Astrocyte (in vitro differentiated cells and primary cell): Measurements from ENCODE around the gene NOBOX. TPM values are rescaled to one million over a fixed set of nuclear protein-coding genes. Genes with fewer than 3 reads are reported as not detected.

ENCODE experiments used
- DNase-seq: peaks from one replicate; pipeline ENCODE4 v3.0.0-alpha.2; 2010; ENCODE audit warnings: low read depth
- FAIRE-seq: peaks from 2 replicates; lab custom pipeline; 2011; peaks lifted over from hg19 to GRCh38; lab: Jason Lieb, UNC
- H2AFZ ChIP-seq: 2 replicates; pipeline ENCODE4 v1.6.0; 2012; ENCODE audit warnings: low read depth, low read length, inconsistent platforms
- H3K27ac ChIP-seq: 2 replicates; pipeline ENCODE4 v1.5.1; 2011; ENCODE audit warnings: low read depth, low read length, inconsistent platforms
- H3K27me3 ChIP-seq: 2 replicates; pipeline ENCODE4 v1.6.0; 2011; ENCODE audit warnings: low read length, inconsistent platforms; ENCODE audit not compliant: insufficient read depth
- H3K36me3 ChIP-seq: 2 replicates; pipeline ENCODE4 v1.5.1; 2011; ENCODE audit warnings: low read length, inconsistent platforms; ENCODE audit not compliant: insufficient read depth
- H3K4me1 ChIP-seq: 2 replicates; pipeline ENCODE4 v1.5.1; 2011; ENCODE audit warnings: low read length, inconsistent platforms; ENCODE audit not compliant: insufficient read depth
- H3K4me2 ChIP-seq: 2 replicates; pipeline ENCODE4 v1.6.0; 2012; ENCODE audit warnings: low read length, inconsistent platforms
- H3K4me3 ChIP-seq: 2 replicates; pipeline ENCODE4 v1.5.1; 2011; ENCODE audit warnings: low read depth, mild to moderate bottlenecking, low read length, inconsistent platforms; ENCODE audit not compliant: insufficient read depth
- H3K79me2 ChIP-seq: 2 replicates; pipeline ENCODE4 v1.6.0; 2012; ENCODE audit warnings: mild to moderate bottlenecking, low read length, inconsistent platforms; ENCODE audit not compliant: insufficient read depth
- H3K9ac ChIP-seq: 2 replicates; pipeline ENCODE4 v1.6.0; 2012; ENCODE audit warnings: mild to moderate bottlenecking, low read length, inconsistent platforms
- H3K9me3 ChIP-seq: 2 replicates; pipeline ENCODE4 v1.5.1; 2012; ENCODE audit warnings: low read depth, mild to moderate bottlenecking, low read length, inconsistent platforms; ENCODE audit not compliant: insufficient read depth
- H4K20me1 ChIP-seq: 2 replicates; pipeline ENCODE4 v1.6.0; 2012; ENCODE audit warnings: low read length, inconsistent platforms; ENCODE audit not compliant: insufficient read depth
- H3K27ac Mint-ChIP-seq: one replicate; pipeline ENCODE4 v1.8.0; 2021; ENCODE audit warnings: mild to moderate bottlenecking, mixed read lengths; ENCODE audit not compliant: unreplicated experiment
- H3K27me3 Mint-ChIP-seq: one replicate; pipeline ENCODE4 v1.8.0; 2021; ENCODE audit warnings: low read depth, mixed read lengths; ENCODE audit not compliant: unreplicated experiment
- H3K36me3 Mint-ChIP-seq: one replicate; pipeline ENCODE4 v1.8.0; 2021; ENCODE audit warnings: low read depth, mixed read lengths; ENCODE audit not compliant: unreplicated experiment
- H3K4me1 Mint-ChIP-seq: one replicate; pipeline ENCODE4 v1.8.0; 2021; ENCODE audit warnings: low read depth, mixed read lengths; ENCODE audit not compliant: unreplicated experiment
- H3K4me3 Mint-ChIP-seq: one replicate; pipeline ENCODE4 v1.8.0; 2021; ENCODE audit warnings: mild to moderate bottlenecking, moderate library complexity, mixed read lengths; ENCODE audit not compliant: unreplicated experiment
- H3K9me3 Mint-ChIP-seq: one replicate; pipeline ENCODE4 v1.8.0; 2021; ENCODE audit warnings: mild to moderate bottlenecking, mixed read lengths; ENCODE audit not compliant: unreplicated experiment
- EZH2 ChIP-seq: IDR thresholded peaks from 2 replicates; pipeline ENCODE4 v1.6.1; 2012; ENCODE audit warnings: mild to moderate bottlenecking, low read length, inconsistent platforms; ENCODE audit not compliant: insufficient read depth
- total RNA-seq: library from RNA; stranded (reverse); gene quantifications from 2 replicates; pipeline ENCODE4 v1.2.1, GENCODE V29; 2021
- TF ChIP-seq, protein P1 (sequence below): IDR thresholded peaks from 2 replicates; pipeline ENCODE4 v1.5.1; 2011; ENCODE audit warnings: low read depth, mild to moderate bottlenecking, inconsistent platforms, low read length, moderate library complexity; ENCODE audit not compliant: insufficient read depth

Gene NOBOX
- total RNA-seq, 1 donor from 2014 or later: not detected

DNA sequence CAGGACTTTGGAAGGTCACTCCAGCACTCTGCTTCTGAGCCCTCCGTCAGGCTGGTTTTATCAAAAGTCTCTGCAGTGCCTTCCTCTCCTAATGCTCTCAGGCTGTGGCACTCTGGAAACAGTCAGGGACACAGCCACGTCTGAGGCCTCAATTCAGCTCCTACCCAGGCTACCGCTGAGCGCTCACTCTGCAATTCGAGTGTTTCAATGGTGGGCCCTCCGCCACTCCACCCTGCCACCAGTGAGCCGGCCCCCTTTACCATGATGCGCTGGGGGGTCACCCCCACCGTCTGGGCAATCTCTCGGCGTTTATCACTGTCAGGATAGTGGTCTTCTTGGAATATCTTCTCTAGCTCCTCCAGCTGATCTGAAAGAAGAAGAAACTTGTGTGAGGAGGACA is 3.5 kb downstream of the NOBOX start:
- Histone ChIP-seq H4K20me1 (no peaks in the 10 kb centered on the region), H3K9ac (no peak overlapping the region), H3K27me3 (peaks cover 2% of the 10 kb centered on the region), H3K4me1 (no peaks in the 10 kb centered on the region), H3K9me3 (no peaks in the 10 kb centered on the region), H2AFZ (no peak overlapping the region), H3K4me3 (no peak overlapping the region), H3K4me2 (no peak overlapping the region), H3K27ac (no peak overlapping the region), H3K36me3 (no peaks in the 10 kb centered on the region), H3K79me2 (no peaks in the 10 kb centered on the region)
- no peak overlapping the region for H3K4me3 Mint-ChIP-seq
- H3K4me1 Mint-ChIP-seq: no peaks in the 10 kb centered on the region
- TF ChIP-seq EZH2: no peak
- TF ChIP-seq, protein P1, sequence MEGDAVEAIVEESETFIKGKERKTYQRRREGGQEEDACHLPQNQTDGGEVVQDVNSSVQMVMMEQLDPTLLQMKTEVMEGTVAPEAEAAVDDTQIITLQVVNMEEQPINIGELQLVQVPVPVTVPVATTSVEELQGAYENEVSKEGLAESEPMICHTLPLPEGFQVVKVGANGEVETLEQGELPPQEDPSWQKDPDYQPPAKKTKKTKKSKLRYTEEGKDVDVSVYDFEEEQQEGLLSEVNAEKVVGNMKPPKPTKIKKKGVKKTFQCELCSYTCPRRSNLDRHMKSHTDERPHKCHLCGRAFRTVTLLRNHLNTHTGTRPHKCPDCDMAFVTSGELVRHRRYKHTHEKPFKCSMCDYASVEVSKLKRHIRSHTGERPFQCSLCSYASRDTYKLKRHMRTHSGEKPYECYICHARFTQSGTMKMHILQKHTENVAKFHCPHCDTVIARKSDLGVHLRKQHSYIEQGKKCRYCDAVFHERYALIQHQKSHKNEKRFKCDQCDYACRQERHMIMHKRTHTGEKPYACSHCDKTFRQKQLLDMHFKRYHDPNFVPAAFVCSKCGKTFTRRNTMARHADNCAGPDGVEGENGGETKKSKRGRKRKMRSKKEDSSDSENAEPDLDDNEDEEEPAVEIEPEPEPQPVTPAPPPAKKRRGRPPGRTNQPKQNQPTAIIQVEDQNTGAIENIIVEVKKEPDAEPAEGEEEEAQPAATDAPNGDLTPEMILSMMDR: no peak
- H3K9me3 Mint-ChIP-seq: no peaks in the 10 kb centered on the region
- H3K36me3 Mint-ChIP-seq: no peaks in the 10 kb centered on the region
- DNase-seq (no peak), FAIRE-seq (no peak)
- H3K27ac Mint-ChIP-seq: no peak overlapping the region
- peaks cover 36% of the 10 kb centered on the region for H3K27me3 Mint-ChIP-seq

DNA sequence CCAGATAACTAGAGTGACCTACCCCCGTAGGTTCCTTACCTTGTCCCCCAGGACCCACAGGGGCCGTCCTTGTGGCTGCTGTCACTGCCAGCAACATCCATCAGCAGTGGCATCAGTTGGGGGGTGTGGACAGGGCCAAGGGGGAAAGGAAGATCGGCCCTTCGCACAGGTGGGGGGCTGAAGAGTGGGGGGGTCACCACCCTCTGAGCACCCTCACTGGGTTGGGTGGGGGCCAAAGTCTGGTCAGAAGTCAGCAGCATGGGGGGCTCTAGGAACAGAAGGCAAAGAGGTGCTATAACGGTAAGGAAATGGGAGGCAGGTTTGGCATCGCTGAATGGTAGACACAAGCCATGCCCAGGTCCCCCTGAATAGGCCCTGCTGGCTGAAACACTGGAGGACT is 4.6 kb downstream of the NOBOX start:
- H3K4me1 Mint-ChIP-seq: no peaks in the 10 kb centered on the region
- Histone ChIP-seq H3K79me2 (no peaks in the 10 kb centered on the region), H3K27me3 (peaks cover 2% of the 10 kb centered on the region)

DNA sequence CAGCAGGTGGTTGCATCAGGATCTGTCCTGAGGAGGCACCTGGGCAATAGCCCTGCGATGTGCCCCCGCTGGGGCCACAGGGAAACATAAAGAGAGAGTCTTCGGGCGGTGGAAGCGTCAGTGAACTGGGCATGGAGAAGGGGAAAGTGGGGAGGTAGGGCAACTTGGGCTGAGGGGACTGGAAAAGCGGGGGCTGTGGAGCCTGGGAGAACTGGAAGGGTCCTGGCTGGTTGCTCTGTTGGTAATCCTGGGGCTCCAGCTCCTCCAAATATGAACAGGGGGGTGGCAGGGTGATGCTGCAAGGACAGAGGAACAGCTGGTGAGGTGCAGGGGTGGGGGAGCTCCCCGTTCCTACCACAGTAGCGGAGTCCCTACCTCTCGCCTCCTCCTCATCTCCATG is 5.2 kb downstream of the NOBOX start:
- H3K9me3 Mint-ChIP-seq: no peaks in the 10 kb centered on the region
- Histone ChIP-seq H3K4me1 (no peaks in the 10 kb centered on the region), H3K79me2 (no peaks in the 10 kb centered on the region), H3K27ac (no peak overlapping the region), H3K36me3 (no peaks in the 10 kb centered on the region), H3K9ac (no peak overlapping the region), H3K27me3 (peaks cover 2% of the 10 kb centered on the region), H3K4me3 (no peak overlapping the region), H3K4me2 (no peak overlapping the region), H2AFZ (no peak overlapping the region), H4K20me1 (no peaks in the 10 kb centered on the region), H3K9me3 (no peaks in the 10 kb centered on the region)
- FAIRE-seq: no peak
- no peak for DNase-seq
- H3K27me3 Mint-ChIP-seq: peaks cover 36% of the 10 kb centered on the region
- no peak overlapping the region for H3K27ac Mint-ChIP-seq
- TF ChIP-seq EZH2: no peak
- TF ChIP-seq, protein P1: no peak
- H3K4me3 Mint-ChIP-seq: no peak overlapping the region
- no peaks in the 10 kb centered on the region for H3K36me3 Mint-ChIP-seq
- no peaks in the 10 kb centered on the region for H3K4me1 Mint-ChIP-seq

More for the DNA sequence above, 4.6 kb downstream of the NOBOX start:
- Histone ChIP-seq H3K4me3 (no peak overlapping the region), H3K9ac (no peak overlapping the region), H2AFZ (no peak overlapping the region), H3K4me1 (no peaks in the 10 kb centered on the region), H3K36me3 (no peaks in the 10 kb centered on the region), H3K4me2 (no peak overlapping the region), H3K9me3 (no peaks in the 10 kb centered on the region), H4K20me1 (no peaks in the 10 kb centered on the region), H3K27ac (no peak overlapping the region)
- H3K36me3 Mint-ChIP-seq: no peaks in the 10 kb centered on the region
- TF ChIP-seq, protein P1: no peak
- TF ChIP-seq EZH2: no peak
- DNase-seq: no peak
- no peak overlapping the region for H3K4me3 Mint-ChIP-seq
- no peak overlapping the region for H3K27ac Mint-ChIP-seq
- H3K9me3 Mint-ChIP-seq: no peaks in the 10 kb centered on the region
- no peak for FAIRE-seq
- peaks cover 36% of the 10 kb centered on the region for H3K27me3 Mint-ChIP-seq
